Right lobe of liver (tissue), 4 donors: ENCODE results near the gene TENT4B.

ENCODE experiments used
- POLR2A ChIP-seq: fragments of 450-650 bp; IDR thresholded peaks from one replicate; pipeline ENCODE4 v1.6.1; 2017; ENCODE audit warnings: antibody characterized with exemption, mild to moderate bottlenecking
- TF ChIP-seq, protein P1 (sequence below), 4 donors: fragments of 200-600 bp in 3 of 4; fragments of 450-650 bp in 1 of 4; IDR thresholded peaks; one replicate each; pipeline versions ENCODE4 v1.5.1 to v1.8.0; 2016 to 2022; ENCODE audit warnings: antibody characterized with exemption in 4 of 4, mild to moderate bottlenecking in 2 of 4
- donor health status: DM: no; HTN: no; CAD: no.
- donor health status: DM: no; HTN: no; CAD: no.
- donor health status: DM: no; HTN: yes; CAD: no.

GRCh38 chr16:50238314-50238713 lies 85.2 kb downstream of the TENT4B start:
- TF ChIP-seq, protein P1, sequence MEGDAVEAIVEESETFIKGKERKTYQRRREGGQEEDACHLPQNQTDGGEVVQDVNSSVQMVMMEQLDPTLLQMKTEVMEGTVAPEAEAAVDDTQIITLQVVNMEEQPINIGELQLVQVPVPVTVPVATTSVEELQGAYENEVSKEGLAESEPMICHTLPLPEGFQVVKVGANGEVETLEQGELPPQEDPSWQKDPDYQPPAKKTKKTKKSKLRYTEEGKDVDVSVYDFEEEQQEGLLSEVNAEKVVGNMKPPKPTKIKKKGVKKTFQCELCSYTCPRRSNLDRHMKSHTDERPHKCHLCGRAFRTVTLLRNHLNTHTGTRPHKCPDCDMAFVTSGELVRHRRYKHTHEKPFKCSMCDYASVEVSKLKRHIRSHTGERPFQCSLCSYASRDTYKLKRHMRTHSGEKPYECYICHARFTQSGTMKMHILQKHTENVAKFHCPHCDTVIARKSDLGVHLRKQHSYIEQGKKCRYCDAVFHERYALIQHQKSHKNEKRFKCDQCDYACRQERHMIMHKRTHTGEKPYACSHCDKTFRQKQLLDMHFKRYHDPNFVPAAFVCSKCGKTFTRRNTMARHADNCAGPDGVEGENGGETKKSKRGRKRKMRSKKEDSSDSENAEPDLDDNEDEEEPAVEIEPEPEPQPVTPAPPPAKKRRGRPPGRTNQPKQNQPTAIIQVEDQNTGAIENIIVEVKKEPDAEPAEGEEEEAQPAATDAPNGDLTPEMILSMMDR (IDR thresholded peaks at IDR 0.05): no peak
- no peak for TF ChIP-seq POLR2A
